Hepatocyte (in vitro differentiated cells): ENCODE data around the gene LRCH1. TPM values are rescaled to one million over a fixed set of nuclear protein-coding genes. Genes with fewer than 3 reads are reported as not detected.

Experiments used
- DNase-seq: peaks from one replicate; pipeline ENCODE4 v3.0.0-alpha.2; 2016; ENCODE audit warnings: low spot score
- H2AFZ ChIP-seq: fragments of 200-600 bp; sonication (generic); 2 replicates; pipeline ENCODE4 v1.6.0; 2016; ENCODE audit warnings: antibody characterized with exemption, mild to moderate bottlenecking
- H3K27ac ChIP-seq: fragments of 200-600 bp; sonication (generic); 2 replicates; pipeline ENCODE4 v1.5.1; 2016; ENCODE audit warnings: mild to moderate bottlenecking
- H3K27me3 ChIP-seq: fragments of 200-600 bp; sonication (generic); 2 replicates; pipeline ENCODE4 v1.6.1; 2016
- H3K36me3 ChIP-seq: fragments of 200-600 bp; sonication (generic); replicated peaks from 2 replicates; pipeline ENCODE4 v1.5.1; 2016; ENCODE audit warnings: low read depth; ENCODE audit not compliant: insufficient read depth
- H3K4me1 ChIP-seq: fragments of 200-600 bp; sonication (generic); 2 replicates; pipeline ENCODE4 v1.5.1; 2016; ENCODE audit warnings: mild to moderate bottlenecking, moderate library complexity; ENCODE audit not compliant: insufficient read depth
- H3K4me2 ChIP-seq: fragments of 200-600 bp; sonication (generic); 2 replicates; pipeline ENCODE4 v1.6.0; 2016
- H3K4me3 ChIP-seq: fragments of 200-600 bp; sonication (generic); 2 replicates; pipeline ENCODE4 v1.5.1; 2016; ENCODE audit warnings: mild to moderate bottlenecking
- H3K79me2 ChIP-seq: fragments of 200-600 bp; sonication (generic); 2 replicates; pipeline ENCODE4 v1.6.0; 2017; ENCODE audit warnings: mild to moderate bottlenecking
- H3K9me2 ChIP-seq: fragments of 200-600 bp; sonication (generic); replicated peaks from 2 replicates; pipeline ENCODE4 v1.6.0; 2017; ENCODE audit warnings: mild to moderate bottlenecking; ENCODE audit not compliant: insufficient read depth
- H3K9me3 ChIP-seq: fragments of 200-600 bp; sonication (generic); 2 replicates; pipeline ENCODE4 v1.5.1; 2016; ENCODE audit warnings: low read depth, mild to moderate bottlenecking
- H4K20me1 ChIP-seq: fragments of 200-600 bp; sonication (generic); 2 replicates; pipeline ENCODE4 v1.6.0; 2016; ENCODE audit warnings: mild to moderate bottlenecking; ENCODE audit not compliant: insufficient read depth, poor library complexity, severe bottlenecking
- EZH2 ChIP-seq: fragments of 200-600 bp; sonication (generic); IDR thresholded peaks from 2 replicates; pipeline ENCODE4 v1.6.1; 2016; ENCODE audit warnings: antibody characterized with exemption, mild to moderate bottlenecking, borderline replicate concordance
- EZH2phosphoT487 ChIP-seq: fragments of 200-600 bp; sonication (generic); IDR thresholded peaks from one replicate; pipeline ENCODE4 v1.6.1; 2018; ENCODE audit warnings: antibody characterized with exemption, mild to moderate bottlenecking, low read depth, moderate library complexity; ENCODE audit not compliant: unreplicated experiment, severe bottlenecking
- WGBS: methylation state at CpG from one replicate; pipeline ENCODE4 v1.1.6; 2016; ENCODE audit warnings: low lambda C conversion rate; ENCODE audit errors: missing lambda C conversion rate; 5-methylcytosine and 5-hydroxymethylcytosine counted together
- polyA plus RNA-seq: library from polyadenylated mRNA; unstranded; fragments of >200 nt; fragmentation: Nextera tagmentation; extraction: Ambion mirVana; gene quantifications from 2 replicates; pipeline ENCODE4 v1.2.1, GENCODE V29; 2016
- total RNA-seq: library from RNA; depleted of rRNA; stranded (reverse); fragments of >200 nt; gene quantifications from 2 replicates; pipeline ENCODE4 v1.2.3, GENCODE V29; 2014
- TF ChIP-seq, protein P1 (sequence below): fragments of 200-600 bp; sonication (generic); IDR thresholded peaks from 2 replicates; pipeline ENCODE4 v1.5.1; 2016; ENCODE audit warnings: antibody characterized with exemption, mild to moderate bottlenecking; ENCODE audit not compliant: poor library complexity

Gene LRCH1
- total and polyA plus RNA-seq, 2 experiments from 2014 or later: 5.7 to 14.1 TPM

DNA sequence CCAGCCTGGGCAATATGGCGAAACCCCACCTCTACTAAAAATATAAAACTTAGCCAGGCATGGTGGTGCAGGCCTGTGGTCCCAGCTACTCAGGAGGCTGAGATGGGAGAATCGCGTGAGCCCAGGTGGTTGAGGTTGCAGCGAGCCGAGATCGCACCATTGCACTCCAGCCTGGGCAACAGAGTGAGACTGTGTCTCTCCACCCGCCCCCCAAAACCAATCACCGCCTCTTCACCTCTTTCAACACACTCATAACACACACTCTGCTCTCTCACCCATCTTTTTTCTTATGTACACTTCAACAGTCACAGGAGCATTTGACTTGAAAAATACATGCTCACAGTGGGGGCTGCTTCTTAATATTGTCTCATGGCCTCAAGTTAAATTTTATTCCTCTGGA is 167.2 kb downstream of the LRCH1 start:
- H3K36me3 ChIP-seq: no peaks in the 10 kb centered on the region
- no peaks in the 10 kb centered on the region for H3K27me3 ChIP-seq
- H3K4me2 ChIP-seq: no peak overlapping the region
- no peak for DNase-seq
- no peaks in the 10 kb centered on the region for H4K20me1 ChIP-seq
- H3K9me2 ChIP-seq: no peaks in the 10 kb centered on the region
- H2AFZ ChIP-seq: no peak overlapping the region
- no peak overlapping the region for H3K4me3 ChIP-seq
- H3K27ac ChIP-seq: no peak overlapping the region
- WGBS: 99% methylated on average over 8 of the region's 8 CpGs
- no peaks in the 10 kb centered on the region for H3K9me3 ChIP-seq
- TF ChIP-seq, protein P1, sequence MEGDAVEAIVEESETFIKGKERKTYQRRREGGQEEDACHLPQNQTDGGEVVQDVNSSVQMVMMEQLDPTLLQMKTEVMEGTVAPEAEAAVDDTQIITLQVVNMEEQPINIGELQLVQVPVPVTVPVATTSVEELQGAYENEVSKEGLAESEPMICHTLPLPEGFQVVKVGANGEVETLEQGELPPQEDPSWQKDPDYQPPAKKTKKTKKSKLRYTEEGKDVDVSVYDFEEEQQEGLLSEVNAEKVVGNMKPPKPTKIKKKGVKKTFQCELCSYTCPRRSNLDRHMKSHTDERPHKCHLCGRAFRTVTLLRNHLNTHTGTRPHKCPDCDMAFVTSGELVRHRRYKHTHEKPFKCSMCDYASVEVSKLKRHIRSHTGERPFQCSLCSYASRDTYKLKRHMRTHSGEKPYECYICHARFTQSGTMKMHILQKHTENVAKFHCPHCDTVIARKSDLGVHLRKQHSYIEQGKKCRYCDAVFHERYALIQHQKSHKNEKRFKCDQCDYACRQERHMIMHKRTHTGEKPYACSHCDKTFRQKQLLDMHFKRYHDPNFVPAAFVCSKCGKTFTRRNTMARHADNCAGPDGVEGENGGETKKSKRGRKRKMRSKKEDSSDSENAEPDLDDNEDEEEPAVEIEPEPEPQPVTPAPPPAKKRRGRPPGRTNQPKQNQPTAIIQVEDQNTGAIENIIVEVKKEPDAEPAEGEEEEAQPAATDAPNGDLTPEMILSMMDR: no peak
- TF ChIP-seq EZH2 (no peak), EZH2phosphoT487 (no peak)
- no peaks in the 10 kb centered on the region for H3K79me2 ChIP-seq
- peaks cover 12% of the 10 kb centered on the region for H3K4me1 ChIP-seq

DNA sequence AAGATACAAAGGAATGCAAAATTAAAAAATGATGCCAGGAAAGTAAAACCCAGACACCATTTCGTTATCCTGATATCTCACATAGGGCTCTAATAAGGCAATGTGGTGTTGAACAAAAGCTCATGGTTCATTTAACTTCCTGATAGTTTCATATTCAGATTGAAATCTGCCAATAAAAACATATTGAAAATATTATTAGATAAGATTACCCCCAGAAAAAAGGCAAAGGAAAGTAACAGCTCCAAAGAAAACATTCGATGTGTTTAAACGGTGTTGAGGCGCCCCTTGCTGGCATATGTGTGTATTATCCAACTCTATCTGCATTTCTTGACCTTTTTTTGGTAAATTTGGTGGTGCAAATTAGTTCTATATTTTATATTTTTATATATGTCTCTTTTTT is 168.1 kb downstream of the LRCH1 start:
- Histone ChIP-seq H3K36me3 (no peaks in the 10 kb centered on the region), H3K4me1 (peaks cover 12% of the 10 kb centered on the region), H3K4me2 (no peak overlapping the region), H3K27ac (no peak overlapping the region), H4K20me1 (no peaks in the 10 kb centered on the region), H3K9me2 (no peaks in the 10 kb centered on the region), H3K9me3 (no peaks in the 10 kb centered on the region), H3K4me3 (no peak overlapping the region), H2AFZ (no peak overlapping the region), H3K79me2 (no peaks in the 10 kb centered on the region), H3K27me3 (no peaks in the 10 kb centered on the region)
- DNase-seq: peak; percentile 67
- 36% methylated on average over 4 of the region's 4 CpGs for WGBS
- TF ChIP-seq, protein P1: peak; percentile 89
- no peak for TF ChIP-seq EZH2
- TF ChIP-seq EZH2phosphoT487: no peak

DNA sequence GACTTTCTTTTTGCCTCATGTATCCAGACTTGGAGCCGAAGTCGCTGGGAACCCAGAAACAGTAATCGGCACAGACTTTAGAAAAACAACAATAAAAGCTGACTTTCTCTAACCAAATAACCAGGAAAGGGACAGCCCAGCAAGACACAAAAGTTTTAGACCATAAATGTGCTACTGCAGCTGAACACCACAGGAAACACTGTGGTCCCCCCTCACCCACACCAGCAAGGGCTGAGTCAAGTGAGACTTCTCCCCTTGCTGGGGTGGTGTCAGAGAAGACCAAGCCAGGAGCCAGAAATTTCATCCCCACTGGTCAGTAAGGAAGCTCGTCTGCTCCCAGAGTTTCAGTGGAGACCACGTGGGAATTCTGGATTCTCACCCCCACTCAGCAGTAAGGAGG is 173.4 kb downstream of the LRCH1 start:
- H3K79me2 ChIP-seq: no peaks in the 10 kb centered on the region
- H4K20me1 ChIP-seq: no peaks in the 10 kb centered on the region
- H3K27me3 ChIP-seq: no peaks in the 10 kb centered on the region
- no peaks in the 10 kb centered on the region for H3K4me1 ChIP-seq
- H2AFZ ChIP-seq: no peak overlapping the region
- no peak overlapping the region for H3K4me3 ChIP-seq
- no peak for DNase-seq
- no peak overlapping the region for H3K4me2 ChIP-seq
- no peaks in the 10 kb centered on the region for H3K9me3 ChIP-seq
- 96% methylated on average over 5 of the region's 5 CpGs for WGBS
- H3K27ac ChIP-seq: no peak overlapping the region
- TF ChIP-seq, protein P1: no peak
- TF ChIP-seq EZH2phosphoT487: no peak
- no peak for TF ChIP-seq EZH2
- H3K36me3 ChIP-seq: no peaks in the 10 kb centered on the region
- H3K9me2 ChIP-seq: no peaks in the 10 kb centered on the region

DNA sequence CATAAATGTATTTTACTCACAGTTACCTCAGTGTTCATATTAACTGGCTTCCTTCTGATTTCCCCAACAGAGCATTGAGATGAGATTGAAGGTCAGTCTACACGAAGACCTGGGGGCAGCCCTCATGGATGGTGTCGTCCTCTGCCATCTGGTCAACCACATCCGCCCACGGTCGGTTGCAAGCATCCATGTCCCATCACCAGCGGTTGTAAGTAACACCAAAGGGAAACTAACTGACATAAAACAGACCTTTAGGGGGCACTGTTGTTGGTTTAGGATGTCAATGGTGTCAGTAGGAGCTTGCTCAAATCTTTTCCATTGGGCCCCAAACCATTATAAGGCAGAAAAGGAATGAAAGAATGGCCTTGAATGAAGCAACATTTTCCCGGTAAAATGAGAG is 175.8 kb downstream of the LRCH1 start:
- H3K4me1 ChIP-seq: no peaks in the 10 kb centered on the region
- no peaks in the 10 kb centered on the region for H3K79me2 ChIP-seq
- TF ChIP-seq EZH2: no peak
- no peak for TF ChIP-seq EZH2phosphoT487
- TF ChIP-seq, protein P1: no peak
- no peaks in the 10 kb centered on the region for H3K36me3 ChIP-seq
- H4K20me1 ChIP-seq: no peaks in the 10 kb centered on the region
- H2AFZ ChIP-seq: no peak overlapping the region
- H3K4me3 ChIP-seq: no peak overlapping the region
- WGBS: 96% methylated on average over 7 of the region's 7 CpGs
- no peak overlapping the region for H3K27ac ChIP-seq
- DNase-seq: no peak
- H3K9me3 ChIP-seq: no peaks in the 10 kb centered on the region
- H3K27me3 ChIP-seq: no peaks in the 10 kb centered on the region
- no peak overlapping the region for H3K4me2 ChIP-seq
- H3K9me2 ChIP-seq: no peaks in the 10 kb centered on the region
